ENCODE results near the gene HAVCR2.

GRCh38 chr5:157047898-157048297 is 60.9 kb downstream of the HAVCR2 start:
- TF ChIP-seq EZH2 (IDR thresholded peaks at IDR 0.05; ENCODE audit: insufficient read depth, poor library complexity, severe bottlenecking), result no peak
- no peak for TF ChIP-seq EZH2phosphoT487 (IDR thresholded peaks at IDR 0.05; ENCODE audit: insufficient read depth, low read depth)

Measured in GM23248 (cell line).